PC-3 (cell line): ENCODE measurements around the gene SLCO2B1.

ENCODE experiments used
- CTCF ChIP-seq: fragments of 300-600 bp; sonication (generic); conservative IDR thresholded peaks from 2 replicates; pipeline ENCODE4 v1.5.1; 2017; ENCODE audit warnings: antibody characterized with exemption, low read depth, mild to moderate bottlenecking, low read length
- EZH2 ChIP-seq: fragments of 300-600 bp; sonication (generic); IDR thresholded peaks from one replicate; pipeline ENCODE4 v1.6.1; 2017; ENCODE audit warnings: antibody characterized with exemption, mild to moderate bottlenecking, low read length; ENCODE audit not compliant: unreplicated experiment
- EZH2phosphoT487 ChIP-seq: fragments of 300-600 bp; sonication (generic); IDR thresholded peaks from 2 replicates; pipeline ENCODE4 v1.6.1; 2018; ENCODE audit warnings: mild to moderate bottlenecking, antibody characterized with exemption, low read length, borderline replicate concordance

- no peak for TF ChIP-seq CTCF
- TF ChIP-seq EZH2, result no peak
- TF ChIP-seq EZH2phosphoT487, result no peak
Observed at GRCh38 chr11:75135651-75136050, 15.3 kb upstream of the SLCO2B1 start.
